Measurements from ENCODE around the gene GALNT8.

DNA sequence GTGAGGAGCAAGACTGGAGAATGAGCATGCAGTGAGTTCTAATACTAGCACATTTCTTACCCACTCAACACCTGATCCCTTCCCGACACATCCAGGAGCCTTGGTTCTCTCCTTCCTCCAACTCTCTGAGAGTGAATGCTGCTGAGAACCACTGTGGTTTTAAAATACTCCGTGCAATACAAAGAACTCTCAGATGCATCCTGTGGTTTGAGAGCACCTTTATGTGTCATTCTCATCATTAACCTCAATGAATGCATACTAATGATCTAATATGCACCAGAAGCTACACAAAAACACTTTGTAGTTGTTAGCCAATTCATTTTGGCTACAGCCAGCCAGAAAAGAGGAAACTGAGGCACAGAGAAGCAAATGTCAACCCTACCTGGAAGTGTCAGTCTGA is 87.6 kb downstream of the GALNT8 start:
- no peak for TF ChIP-seq EZH2 (IDR thresholded peaks at IDR 0.05; ENCODE audit: borderline replicate concordance, insufficient read depth, low read depth, low read length, poor library complexity, severe bottlenecking)
- TF ChIP-seq, protein P1, sequence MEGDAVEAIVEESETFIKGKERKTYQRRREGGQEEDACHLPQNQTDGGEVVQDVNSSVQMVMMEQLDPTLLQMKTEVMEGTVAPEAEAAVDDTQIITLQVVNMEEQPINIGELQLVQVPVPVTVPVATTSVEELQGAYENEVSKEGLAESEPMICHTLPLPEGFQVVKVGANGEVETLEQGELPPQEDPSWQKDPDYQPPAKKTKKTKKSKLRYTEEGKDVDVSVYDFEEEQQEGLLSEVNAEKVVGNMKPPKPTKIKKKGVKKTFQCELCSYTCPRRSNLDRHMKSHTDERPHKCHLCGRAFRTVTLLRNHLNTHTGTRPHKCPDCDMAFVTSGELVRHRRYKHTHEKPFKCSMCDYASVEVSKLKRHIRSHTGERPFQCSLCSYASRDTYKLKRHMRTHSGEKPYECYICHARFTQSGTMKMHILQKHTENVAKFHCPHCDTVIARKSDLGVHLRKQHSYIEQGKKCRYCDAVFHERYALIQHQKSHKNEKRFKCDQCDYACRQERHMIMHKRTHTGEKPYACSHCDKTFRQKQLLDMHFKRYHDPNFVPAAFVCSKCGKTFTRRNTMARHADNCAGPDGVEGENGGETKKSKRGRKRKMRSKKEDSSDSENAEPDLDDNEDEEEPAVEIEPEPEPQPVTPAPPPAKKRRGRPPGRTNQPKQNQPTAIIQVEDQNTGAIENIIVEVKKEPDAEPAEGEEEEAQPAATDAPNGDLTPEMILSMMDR (IDR thresholded peaks at IDR 0.05) = no peak

Measured in B cell (primary cell).